ENCODE results near the gene LRRC72. TPM values are rescaled to one million over a fixed set of nuclear protein-coding genes. Genes with fewer than 3 reads are reported as not detected.

Gene LRRC72
- total and polyA plus RNA-seq, 10 of the 15 experiments (the other 5 are each of a cell fraction or from before 2014, with no cell fraction given), result not detected

- TF ChIP-seq NRF1 (conservative IDR thresholded peaks at IDR 0.05; ENCODE audit: low read depth, low read length), result no peak
- TF ChIP-seq, protein P1, sequence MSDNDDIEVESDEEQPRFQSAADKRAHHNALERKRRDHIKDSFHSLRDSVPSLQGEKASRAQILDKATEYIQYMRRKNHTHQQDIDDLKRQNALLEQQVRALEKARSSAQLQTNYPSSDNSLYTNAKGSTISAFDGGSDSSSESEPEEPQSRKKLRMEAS (IDR thresholded peaks at IDR 0.05; ENCODE audit: low read depth, low read length), result no peak
- TF ChIP-seq SIN3A (IDR thresholded peaks at IDR 0.05; ENCODE audit: low read depth, low read length), result no peak
Observed at GRCh38 chr7:16554518-16555236, 28.1 kb downstream of the LRRC72 start (continued).

DNA sequence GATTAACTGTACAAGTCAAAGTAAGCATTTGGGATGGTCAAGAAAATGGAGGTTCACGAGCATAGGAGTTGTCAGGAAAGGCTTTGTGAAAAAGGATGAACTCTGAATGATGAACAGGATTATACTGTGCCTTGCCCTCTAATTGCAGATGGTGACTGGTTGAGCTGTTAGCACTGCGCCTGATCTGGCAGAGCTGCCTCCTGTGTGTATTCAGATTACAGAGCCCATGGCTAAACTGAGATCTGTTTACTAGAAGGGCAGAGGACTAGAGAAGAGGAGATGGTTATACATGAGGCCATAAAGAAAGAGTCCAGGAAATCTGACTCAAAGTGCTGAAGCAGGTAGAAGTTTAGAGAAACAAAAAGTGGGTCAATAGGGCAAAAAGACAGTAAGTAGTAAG lies 29.7 kb downstream of the LRRC72 start:
- Histone ChIP-seq H3K9ac (ENCODE audit: control insufficient read depth, insufficient read depth, low read length) (no peak overlapping the region), H3K79me2 (ENCODE audit: control insufficient read depth, insufficient read depth, low read length) (no peaks in the 10 kb centered on the region), H4K20me1 (ENCODE audit: control insufficient read depth, insufficient read depth) (no peaks in the 10 kb centered on the region), H3K27me3 (replicated peaks in 1 of 2; ENCODE audit: control insufficient read depth in 2 of 2, insufficient read depth in 2 of 2, low read length in 1 of 2) (no peaks in the 10 kb centered on the region), H3K27ac (ENCODE audit: control insufficient read depth, insufficient read depth) (no peak overlapping the region), H3K4me2 (ENCODE audit: control insufficient read depth, insufficient read depth) (no peak overlapping the region), H3K4me3 (no peak overlapping the region), H3K4me1 (ENCODE audit: control insufficient read depth, insufficient read depth, low read length) (no peaks in the 10 kb centered on the region), H2AFZ (ENCODE audit: control insufficient read depth, low read depth, low read length) (no peak overlapping the region), H3K36me3 (ENCODE audit: control insufficient read depth in 2 of 2, insufficient read depth in 2 of 2, low read length in 1 of 2) (no peaks in the 10 kb centered on the region), H3K9me3 (replicated peaks; ENCODE audit: control insufficient read depth, insufficient read depth, low read length) (no peaks in the 10 kb centered on the region)
- WGBS (ENCODE audit: insufficient coverage, insufficient replicate concordance, low lambda C conversion rate, missing lambda C conversion rate), result 20% methylated on average over 2 of the region's 2 CpGs
- intact Hi-C loops (cut with micrococcal nuclease; ENCODE audit: unreplicated experiment) (no loop called here), in situ Hi-C loops (cut with MboI) (loop anchor here (25.0 kb wide), 1 partner anchor 1244 kb away; no protein-coding TSS in a partner anchor)
- BruUV-seq (replicated peaks), result no TSS peak
- POLR2A ChIA-PET, result no interaction called here
- RAD21 ChIA-PET (ENCODE audit: unreplicated experiment), result no interaction called here
- ATAC-seq (no peak), DNase-seq (ENCODE audit: low read depth, low spot score) (no peak), FAIRE-seq (no peak)
- SMC1A ChIA-PET (ENCODE audit: uncharacterized antibody, unreplicated experiment), result interaction anchor here (2.3 kb wide), 1 partner anchor 8 kb away, joined by 7 read pairs; no protein-coding TSS in a partner anchor
- CTCF ChIA-PET, result interaction anchor here (2.9 kb wide), 1 partner anchor 9 kb away, joined by 12 read pairs; no protein-coding TSS in a partner anchor
- TF ChIP-seq, protein P1 (IDR thresholded peaks at IDR 0.05; ENCODE audit: low read depth, low read length), result no peak
- TF ChIP-seq CREM (IDR thresholded peaks at IDR 0.05; ENCODE audit: low read depth), result no peak
- TF ChIP-seq, protein P2, sequence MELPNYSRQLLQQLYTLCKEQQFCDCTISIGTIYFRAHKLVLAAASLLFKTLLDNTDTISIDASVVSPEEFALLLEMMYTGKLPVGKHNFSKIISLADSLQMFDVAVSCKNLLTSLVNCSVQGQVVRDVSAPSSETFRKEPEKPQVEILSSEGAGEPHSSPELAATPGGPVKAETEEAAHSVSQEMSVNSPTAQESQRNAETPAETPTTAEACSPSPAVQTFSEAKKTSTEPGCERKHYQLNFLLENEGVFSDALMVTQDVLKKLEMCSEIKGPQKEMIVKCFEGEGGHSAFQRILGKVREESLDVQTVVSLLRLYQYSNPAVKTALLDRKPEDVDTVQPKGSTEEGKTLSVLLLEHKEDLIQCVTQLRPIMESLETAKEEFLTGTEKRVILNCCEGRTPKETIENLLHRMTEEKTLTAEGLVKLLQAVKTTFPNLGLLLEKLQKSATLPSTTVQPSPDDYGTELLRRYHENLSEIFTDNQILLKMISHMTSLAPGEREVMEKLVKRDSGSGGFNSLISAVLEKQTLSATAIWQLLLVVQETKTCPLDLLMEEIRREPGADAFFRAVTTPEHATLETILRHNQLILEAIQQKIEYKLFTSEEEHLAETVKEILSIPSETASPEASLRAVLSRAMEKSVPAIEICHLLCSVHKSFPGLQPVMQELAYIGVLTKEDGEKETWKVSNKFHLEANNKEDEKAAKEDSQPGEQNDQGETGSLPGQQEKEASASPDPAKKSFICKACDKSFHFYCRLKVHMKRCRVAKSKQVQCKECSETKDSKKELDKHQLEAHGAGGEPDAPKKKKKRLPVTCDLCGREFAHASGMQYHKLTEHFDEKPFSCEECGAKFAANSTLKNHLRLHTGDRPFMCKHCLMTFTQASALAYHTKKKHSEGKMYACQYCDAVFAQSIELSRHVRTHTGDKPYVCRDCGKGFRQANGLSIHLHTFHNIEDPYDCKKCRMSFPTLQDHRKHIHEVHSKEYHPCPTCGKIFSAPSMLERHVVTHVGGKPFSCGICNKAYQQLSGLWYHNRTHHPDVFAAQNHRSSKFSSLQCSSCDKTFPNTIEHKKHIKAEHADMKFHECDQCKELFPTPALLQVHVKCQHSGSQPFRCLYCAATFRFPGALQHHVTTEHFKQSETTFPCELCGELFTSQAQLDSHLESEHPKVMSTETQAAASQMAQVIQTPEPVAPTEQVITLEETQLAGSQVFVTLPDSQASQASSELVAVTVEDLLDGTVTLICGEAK (IDR thresholded peaks at IDR 0.05; ENCODE audit: borderline replicate concordance), result no peak
- TF ChIP-seq, protein P3, sequence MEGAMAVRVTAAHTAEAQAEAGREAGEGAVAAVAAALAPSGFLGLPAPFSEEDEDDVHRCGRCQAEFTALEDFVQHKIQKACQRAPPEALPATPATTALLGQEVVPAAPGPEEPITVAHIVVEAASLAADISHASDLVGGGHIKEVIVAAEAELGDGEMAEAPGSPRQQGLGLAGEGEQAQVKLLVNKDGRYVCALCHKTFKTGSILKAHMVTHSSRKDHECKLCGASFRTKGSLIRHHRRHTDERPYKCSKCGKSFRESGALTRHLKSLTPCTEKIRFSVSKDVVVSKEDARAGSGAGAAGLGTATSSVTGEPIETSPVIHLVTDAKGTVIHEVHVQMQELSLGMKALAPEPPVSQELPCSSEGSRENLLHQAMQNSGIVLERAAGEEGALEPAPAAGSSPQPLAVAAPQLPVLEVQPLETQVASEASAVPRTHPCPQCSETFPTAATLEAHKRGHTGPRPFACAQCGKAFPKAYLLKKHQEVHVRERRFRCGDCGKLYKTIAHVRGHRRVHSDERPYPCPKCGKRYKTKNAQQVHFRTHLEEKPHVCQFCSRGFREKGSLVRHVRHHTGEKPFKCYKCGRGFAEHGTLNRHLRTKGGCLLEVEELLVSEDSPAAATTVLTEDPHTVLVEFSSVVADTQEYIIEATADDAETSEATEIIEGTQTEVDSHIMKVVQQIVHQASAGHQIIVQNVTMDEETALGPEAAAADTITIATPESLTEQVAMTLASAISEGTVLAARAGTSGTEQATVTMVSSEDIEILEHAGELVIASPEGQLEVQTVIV (IDR thresholded peaks at IDR 0.05; ENCODE audit: borderline replicate concordance, partially characterized antibody), result no peak
- no peak for TF ChIP-seq ZNF687 (IDR thresholded peaks at IDR 0.05)
- no peak for TF ChIP-seq CBFB (IDR thresholded peaks at IDR 0.05; ENCODE audit: low read depth)
- no peak for TF ChIP-seq BRCA1 (IDR thresholded peaks at IDR 0.05; ENCODE audit: low read depth, low read length)
